Hematopoietic multipotent progenitor cell treated with erythropoietin and hydrocortisone succinate and interleukin-3 and kit ligand, for 6 days (in vitro differentiated cells): Measurements from ENCODE around the gene DCX.
A peak's percentile ranks its signal among the peaks of the same experiment; 100 is the strongest.

ENCODE experiments used
- DNase-seq: peaks from one replicate; pipeline ENCODE4 v3.0.0-alpha.2; 2015

Gene DCX

DNA sequence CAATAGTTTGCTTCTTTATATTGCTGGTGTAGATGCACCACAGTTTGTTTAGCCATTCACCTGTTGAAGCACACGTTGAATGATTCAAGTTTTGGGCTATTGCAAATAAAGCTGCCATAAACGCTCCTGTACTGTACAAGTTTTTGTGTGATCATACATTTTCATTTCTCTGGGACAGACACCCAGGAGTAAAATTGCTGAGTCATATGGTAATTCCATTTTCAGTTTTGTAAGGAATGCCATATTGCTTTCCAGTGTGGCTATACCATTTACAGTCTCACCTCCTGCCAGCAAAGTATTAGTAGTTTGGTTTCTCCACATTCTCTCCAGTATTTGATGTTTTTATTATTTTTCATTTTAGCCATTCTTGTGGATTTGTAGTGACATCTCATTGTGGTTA is 109.7 kb downstream of the DCX start:
- no peak for DNase-seq

- no peak for DNase-seq
Observed at GRCh38 chrX:111288841-111289240, 123.2 kb downstream of the DCX start.

DNA sequence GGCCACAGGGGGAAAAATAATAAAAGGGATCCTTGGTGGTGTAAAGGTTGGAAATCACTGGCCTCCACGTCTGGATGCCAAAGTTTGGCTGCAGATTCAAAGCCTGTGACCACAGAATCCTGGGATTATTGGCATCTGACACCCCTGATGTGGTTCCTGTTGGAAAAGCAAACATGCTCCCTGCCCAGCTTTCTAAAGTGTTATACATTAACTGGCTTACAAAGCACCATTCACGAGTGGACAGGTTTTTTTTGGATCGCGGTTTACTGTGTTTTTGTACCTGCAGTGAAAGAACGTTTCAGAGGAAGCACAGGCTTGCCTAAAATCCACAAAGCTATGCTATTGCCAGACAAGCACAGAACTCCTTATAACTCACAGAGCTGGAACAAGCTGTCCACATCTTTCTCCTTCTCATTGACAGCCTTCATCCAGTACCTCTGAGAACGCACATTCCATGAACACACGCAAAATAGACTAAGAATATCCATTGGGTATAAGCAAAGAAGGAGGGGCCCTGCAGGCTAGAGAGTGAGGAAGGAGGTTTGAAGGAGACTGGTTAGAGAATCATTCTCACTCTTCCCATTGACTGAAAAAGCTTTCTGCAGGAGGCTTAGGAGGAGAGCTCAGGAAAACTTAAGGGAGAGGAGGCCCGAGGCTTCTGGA is 127.2 kb downstream of the DCX start:
- no peak for DNase-seq

- DNase-seq: no peak
Observed at GRCh38 chrX:111283446-111283845, 128.5 kb downstream of the DCX start.

DNA sequence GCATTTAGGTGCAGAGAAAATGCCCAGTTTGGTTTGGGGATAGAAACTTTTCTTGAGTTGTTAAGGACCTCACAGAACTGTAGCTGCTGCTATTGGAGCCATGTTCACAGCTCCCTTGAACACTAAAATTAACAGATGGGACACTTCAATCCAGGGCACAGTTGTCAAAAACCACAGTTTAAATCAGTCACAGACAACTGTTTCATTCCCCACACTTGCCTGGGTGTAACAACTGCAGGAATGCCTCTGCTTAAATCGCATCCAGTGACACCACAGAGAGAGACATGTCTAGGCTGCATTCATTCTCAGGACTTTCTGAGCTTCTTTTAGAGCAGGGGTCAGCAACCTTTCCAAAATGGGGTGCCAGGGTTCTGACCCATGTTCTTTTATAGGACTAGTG is 129.0 kb downstream of the DCX start:
- DNase-seq: no peak

DNA sequence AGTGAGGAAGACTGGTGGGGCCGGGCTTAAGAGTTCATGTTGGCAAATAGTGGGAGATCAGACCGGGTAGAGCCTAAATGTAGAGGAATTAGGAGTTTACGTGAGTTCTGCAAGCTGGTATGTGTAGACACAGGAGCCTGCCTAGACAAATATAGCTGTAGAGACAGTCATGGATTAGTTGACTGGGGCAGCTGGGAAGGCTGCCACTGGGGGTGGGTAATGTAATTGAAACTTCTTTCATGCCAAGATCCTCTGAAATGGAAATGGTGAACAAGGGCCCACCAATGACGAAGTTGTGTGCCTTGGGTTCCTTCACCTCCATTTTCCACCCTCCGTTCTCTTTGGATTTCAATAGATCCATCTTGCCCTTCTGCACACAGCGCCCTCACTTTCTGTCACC is 129.9 kb downstream of the DCX start:
- DNase-seq: no peak

- no peak for DNase-seq
Observed at GRCh38 chrX:111270339-111270738, 141.7 kb downstream of the DCX start, which contains the start of gene CAPN6. CAPN6 (minus strand) TSS chrX:111270483; CDS start chrX:111263936, 6,547 bp downstream.

- DNase-seq: no peak
Observed at GRCh38 chrX:111268506-111268905, 143.5 kb downstream of the DCX start.

DNA sequence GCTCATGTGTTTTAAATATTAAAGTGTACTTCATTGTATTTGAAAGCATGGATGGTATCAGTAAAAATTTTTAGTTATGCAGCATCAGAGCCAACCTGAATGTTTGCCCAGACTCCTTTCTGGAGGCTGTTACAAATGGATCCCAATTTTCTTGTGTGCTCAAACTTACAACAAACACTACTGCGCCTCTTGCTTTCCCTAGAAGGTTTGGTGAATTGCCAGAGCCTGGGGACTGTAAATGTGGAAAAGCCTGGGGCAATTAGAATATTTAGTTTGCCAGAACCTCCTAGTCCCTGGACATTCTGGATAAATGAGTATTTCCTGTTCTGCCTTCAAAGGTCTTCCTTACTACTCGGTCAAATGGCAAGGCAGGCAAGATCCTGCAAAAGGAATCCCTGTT is 146.5 kb downstream of the DCX start:
- no peak for DNase-seq

GRCh38 chrX:111264385-111264784 is 147.6 kb downstream of the DCX start:
- no peak for DNase-seq

- no peak for DNase-seq
Observed at GRCh38 chrX:111262086-111262485, 149.9 kb downstream of the DCX start.

DNA sequence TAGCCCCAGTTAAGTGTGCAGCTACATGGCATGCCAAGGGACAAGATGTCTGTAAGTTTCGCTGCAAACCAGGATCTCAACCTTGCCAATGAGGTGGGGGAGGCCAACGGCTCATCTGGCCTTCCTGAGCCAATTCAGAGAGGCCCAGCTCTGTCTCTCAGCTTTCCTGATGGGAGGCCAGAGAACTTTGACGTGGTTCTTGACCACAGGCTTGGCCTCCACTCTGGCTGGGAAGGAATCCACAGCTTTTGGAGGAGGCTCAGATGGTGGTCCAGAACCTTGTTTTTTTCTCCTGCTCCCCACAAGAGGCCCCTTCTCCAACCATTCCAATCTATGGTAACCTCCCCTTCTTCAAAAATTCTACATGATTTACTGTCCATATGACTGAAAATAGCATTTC is 151.5 kb downstream of the DCX start:
- no peak for DNase-seq

DNA sequence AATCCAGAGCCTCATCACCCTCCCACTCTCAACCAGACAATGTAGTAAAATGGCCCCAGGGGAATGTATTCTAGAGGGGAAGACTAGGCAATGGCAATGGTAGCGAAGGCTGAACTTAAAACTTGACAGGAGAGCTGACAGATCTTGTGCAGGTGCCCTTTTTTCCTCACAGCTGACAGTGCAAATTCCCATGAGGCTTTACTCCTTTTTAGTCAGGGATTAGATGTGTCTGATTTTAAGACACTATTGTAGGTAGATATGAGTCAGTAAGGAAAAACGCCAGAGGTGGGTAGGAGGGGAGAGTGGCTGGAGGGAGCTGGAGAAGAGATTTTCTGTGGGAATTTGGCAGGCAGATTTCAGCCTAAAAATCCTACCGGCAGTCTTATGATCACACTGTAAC is 152.4 kb downstream of the DCX start:
- no peak for DNase-seq

GRCh38 chrX:111257733-111258132 is 154.3 kb downstream of the DCX start:
- DNase-seq: no peak

- DNase-seq: no peak
Observed at GRCh38 chrX:111254896-111255693, 156.9 kb downstream of the DCX start.

GRCh38 chrX:111244235-111244750 is 167.7 kb downstream of the DCX start:
- peak; percentile 22 for DNase-seq
